Subcutaneous adipose tissue (tissue), 4 donors: ENCODE data around the gene VPS37B. TPM values are rescaled to one million over a fixed set of nuclear protein-coding genes. Genes with fewer than 3 reads are reported as not detected.

ENCODE experiments used
- total RNA-seq, 4 donors: library from RNA; depleted of rRNA; stranded (reverse); fragments of >200 nt; gene quantifications; one replicate each; pipeline ENCODE4 v1.1.0, GENCODE V29; 2016
- TF ChIP-seq, protein P1 (sequence below): fragments of 450-650 bp; IDR thresholded peaks from one replicate; pipeline ENCODE4 v1.5.1; 2016; ENCODE audit warnings: low read depth, mild to moderate bottlenecking, control low read depth, antibody characterized with exemption, moderate library complexity

VPS37B gene
- total RNA-seq, 4 donors from 2014 or later = 14.8 to 54.1 (median 16.8) TPM

DNA sequence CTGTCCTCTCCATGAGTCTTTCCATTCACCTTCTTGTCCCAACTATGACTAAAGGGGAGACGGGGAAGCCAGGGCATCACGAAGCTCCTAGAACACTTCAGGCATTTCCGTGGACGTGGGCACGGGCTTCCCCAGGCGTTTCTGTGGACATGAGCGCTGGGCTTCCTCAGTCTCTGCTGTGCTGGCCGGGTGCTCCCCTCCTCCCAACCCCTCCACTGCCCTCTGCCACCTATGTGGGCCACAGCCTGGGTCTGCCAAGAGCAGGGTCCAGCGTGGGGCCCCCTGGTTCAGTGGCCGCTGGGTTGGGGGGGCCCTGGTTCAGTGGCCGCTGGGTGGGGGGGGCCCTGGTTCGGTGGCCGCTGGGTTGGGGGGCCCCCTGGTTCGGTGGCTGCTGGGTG is 45.9 kb downstream of the VPS37B start:
- TF ChIP-seq, protein P1, sequence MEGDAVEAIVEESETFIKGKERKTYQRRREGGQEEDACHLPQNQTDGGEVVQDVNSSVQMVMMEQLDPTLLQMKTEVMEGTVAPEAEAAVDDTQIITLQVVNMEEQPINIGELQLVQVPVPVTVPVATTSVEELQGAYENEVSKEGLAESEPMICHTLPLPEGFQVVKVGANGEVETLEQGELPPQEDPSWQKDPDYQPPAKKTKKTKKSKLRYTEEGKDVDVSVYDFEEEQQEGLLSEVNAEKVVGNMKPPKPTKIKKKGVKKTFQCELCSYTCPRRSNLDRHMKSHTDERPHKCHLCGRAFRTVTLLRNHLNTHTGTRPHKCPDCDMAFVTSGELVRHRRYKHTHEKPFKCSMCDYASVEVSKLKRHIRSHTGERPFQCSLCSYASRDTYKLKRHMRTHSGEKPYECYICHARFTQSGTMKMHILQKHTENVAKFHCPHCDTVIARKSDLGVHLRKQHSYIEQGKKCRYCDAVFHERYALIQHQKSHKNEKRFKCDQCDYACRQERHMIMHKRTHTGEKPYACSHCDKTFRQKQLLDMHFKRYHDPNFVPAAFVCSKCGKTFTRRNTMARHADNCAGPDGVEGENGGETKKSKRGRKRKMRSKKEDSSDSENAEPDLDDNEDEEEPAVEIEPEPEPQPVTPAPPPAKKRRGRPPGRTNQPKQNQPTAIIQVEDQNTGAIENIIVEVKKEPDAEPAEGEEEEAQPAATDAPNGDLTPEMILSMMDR = no peak

DNA sequence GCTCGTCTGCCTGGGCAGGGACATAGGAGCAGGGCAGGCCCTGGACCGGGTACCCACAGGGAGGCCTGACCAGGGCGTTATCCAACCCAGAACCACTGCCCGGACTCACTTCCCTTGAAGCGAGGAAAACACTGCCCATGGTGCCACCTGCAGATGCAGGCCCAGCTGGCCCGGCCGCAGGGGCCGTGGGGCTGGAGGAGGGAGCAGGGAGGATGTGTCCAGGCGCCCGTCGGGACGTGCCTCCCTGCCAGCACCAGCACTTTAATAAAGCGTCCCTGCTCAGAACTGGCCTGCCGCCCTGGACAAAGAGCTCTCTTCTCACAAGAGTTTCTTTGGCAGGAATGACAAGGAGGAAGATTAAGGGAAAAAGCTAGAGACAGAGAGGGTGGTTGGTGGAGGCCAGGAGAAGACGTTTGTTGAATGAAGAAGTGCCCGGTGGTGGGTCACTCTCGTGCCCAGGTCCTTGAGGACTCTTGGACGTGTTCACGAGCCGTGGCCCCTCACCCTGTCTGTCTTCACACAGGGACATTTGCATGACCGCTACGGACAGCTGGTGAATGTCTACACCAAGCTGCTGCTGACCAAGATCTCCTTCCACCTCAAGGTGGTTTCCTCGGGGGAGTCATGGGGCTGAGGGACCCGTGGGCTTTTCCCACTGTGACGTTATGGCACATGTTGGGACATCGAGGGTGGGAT is 46.4 kb downstream of the VPS37B start:
- TF ChIP-seq, protein P1 = no peak

DNA sequence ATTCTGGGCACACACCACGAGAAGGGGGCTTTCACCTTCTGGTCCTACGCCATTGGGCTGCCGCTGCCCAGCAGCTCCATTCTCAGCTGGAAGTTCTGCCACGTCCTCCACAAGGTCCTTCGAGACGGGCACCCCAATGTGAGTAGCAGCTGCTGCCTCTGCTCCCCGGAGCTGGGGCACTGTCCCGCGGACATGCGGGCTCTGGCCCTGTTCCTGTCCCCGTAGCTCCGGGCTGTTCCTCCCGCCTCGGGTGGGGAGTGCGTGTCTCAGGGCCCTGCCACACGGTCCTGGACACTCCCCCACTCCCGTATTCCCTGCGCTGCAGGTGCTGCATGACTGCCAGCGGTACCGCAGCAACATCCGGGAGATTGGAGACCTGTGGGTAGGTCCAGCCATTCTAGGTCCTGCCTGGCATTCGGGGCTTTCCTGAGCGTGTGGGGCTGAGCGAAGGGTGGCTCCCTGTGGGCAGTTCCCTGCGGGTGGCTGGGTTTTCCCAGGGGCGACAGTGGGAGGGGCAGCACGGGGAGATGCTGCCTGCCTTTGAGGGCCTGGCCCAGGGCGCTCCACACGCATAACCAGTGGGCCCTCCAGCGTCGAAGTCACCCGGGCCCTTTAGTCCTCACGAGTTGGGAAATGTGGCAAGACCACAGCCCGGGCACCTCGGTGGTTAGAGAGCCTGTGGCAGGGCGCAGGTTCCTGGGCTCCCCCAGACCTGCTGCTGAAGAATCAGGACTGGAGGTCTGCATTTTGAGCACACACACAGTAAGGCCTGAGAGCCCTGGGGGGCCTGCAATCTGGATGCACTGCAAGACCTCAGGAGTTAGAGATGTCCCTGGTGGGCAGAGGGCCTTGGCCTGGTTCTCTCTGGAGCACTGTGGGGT is 47.2 kb downstream of the VPS37B start:
- TF ChIP-seq, protein P1 = no peak

DNA sequence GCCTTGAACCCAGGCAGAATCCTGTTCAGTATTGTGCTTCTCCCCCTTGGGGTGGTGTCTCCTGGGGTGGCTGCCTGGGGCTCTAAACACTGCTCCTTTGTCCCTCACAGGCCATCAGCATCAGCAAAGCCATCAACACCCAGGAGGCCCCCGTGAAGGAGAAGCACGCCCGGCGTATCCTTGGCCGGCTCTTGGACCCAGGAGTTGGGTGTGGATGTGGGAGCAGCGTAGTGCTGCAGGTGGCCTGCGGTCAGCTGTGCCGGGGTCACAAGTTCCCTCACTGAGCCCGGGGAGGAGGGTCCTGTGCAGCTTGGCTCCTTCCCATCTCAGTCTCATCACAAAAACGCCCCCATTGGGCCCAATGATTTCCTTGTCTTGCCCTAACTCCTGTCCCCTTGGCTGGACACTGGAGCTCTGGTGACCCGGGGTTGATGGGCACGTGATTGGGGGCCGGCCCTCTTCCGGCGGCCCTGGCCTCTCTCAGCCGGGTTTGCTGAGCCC is 48.0 kb downstream of the VPS37B start:
- TF ChIP-seq, protein P1 = no peak

DNA sequence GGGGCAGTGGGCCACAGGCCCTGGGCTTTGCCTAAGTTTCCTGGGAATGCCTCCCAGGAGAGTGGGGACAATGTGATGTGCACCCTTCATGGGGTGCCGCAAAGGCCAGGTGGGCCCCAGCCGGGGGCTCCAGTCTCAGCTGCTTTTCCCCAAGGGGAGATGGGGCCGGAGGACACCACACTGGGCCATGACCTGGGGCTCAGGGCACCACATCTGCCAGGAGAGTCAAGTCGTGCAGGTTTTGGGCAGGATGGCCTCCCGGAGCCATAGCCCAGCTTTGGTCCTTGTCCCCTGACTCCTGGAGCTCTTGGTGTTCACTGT is 48.4 kb downstream of the VPS37B start:
- TF ChIP-seq, protein P1 = no peak

DNA sequence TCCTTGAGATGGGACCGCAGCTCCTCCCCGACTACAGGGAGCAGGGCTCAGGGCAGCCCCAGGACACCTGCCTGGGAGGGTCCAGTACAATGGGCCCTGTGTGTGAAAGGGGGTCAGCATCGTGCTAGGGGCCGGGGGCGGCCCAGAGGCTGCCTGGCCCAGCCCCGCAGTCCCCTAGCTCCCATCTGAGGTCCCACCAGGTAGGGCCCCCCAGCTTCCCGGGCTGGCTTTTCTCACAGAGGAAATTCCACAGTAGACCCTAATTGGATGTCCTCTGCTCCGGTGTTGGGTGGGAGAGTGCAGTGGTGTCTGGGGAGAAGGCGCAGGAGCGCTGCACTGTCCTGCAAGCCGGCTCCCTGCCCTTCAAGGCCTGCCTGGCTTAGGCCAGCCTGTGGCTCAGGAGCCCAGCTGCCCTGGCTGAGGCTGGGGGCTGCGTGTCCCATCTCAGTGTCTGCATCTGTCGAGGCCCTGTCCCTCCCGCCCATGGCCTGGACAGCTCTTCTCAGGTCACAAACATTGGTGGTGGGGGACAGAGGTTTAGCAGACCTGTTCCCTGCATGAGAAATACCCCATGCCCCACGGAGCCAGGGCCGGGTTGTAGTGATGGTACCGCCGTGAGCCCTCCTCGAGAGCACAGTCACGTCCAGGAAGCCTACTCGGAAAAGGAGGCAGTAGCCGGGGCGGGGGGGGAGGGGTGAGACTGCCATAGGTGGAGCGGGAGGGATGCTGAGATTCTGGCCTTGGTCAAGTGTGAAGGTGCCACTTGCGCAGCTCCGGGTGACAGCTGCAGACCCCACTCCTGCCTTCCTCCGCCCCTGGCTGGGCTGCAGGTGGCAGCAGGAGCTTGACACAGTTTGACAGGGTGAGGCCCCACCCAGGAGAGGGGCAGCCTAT is 49.1 kb downstream of the VPS37B start:
- TF ChIP-seq, protein P1 = no peak
